Metanephros (tissue), 1 donor: ENCODE measurements around the gene PPP1R26. TPM values are rescaled to one million over a fixed set of nuclear protein-coding genes. Genes with fewer than 3 reads are reported as not detected.

Source experiments
- total RNA-seq: library from RNA; depleted of rRNA; stranded (reverse); fragments of >200 nt; gene quantifications from one replicate; pipeline ENCODE4 v1.2.3, GENCODE V29; 2014

The PPP1R26 gene
- total RNA-seq, result 24.2 TPM

DNA sequence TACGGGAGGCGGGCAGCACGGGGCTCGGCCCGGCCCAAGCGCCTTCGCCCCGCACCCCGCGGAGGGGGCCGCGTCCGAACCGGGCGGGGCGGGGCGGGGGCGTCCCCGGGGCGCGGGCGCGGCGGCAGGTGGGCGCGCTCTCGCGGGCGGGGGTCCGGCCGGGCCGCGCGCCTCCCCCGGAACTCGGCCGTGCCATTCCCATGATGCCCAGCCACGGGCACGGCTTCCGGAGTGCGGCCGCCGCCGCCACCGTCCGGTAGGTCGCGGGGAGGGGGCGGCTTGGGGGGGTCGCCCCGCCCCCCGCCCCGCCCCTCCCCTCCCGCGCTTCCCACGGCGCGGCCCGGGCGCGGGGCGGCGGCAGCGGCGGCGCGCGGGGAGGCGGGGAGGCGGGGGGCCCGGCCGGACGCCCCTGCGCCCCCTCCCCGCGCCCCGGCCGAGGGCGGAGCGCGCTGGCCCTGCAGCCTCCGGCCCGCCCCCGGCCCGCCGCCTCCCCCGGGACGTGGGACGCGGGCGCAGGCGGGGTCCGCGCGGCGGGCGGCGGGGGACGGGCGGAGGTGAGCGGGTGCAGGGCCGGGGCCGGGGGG lies at the start of gene PPP1R26:
Gene PPP1R26, plus strand, starts transcription at position 314 of the 584 bp plus-strand sequence. CDS start 4,729 bp downstream, outside the sequence.

GRCh38 chr9:135500525-135501260 lies 21.1 kb downstream of the PPP1R26 start, which contains the start of gene MRPS2:
Gene MRPS2, plus strand, starts transcription at chr9:135500682. Its CDS starts 29 bp downstream, at chr9:135500711.

GRCh38 chr9:135520916-135521607 lies 41.5 kb downstream of the PPP1R26 start, which contains the start of gene LCN1:
Gene LCN1, plus strand, starts transcription at chr9:135521440. Its CDS starts 58 bp downstream, at chr9:135521498.

Other genes starting within 250 kb of the PPP1R26 start
- gene MRPS2, start 20.9 kb downstream of the PPP1R26 start, total RNA-seq, result 28.3 TPM
- not detected for gene LCN1, start 41.7 kb downstream of the PPP1R26 start, total RNA-seq
- gene OBP2A, start 66.3 kb downstream of the PPP1R26 start, total RNA-seq, result 0.64 TPM
- gene PAEP, start 82.0 kb downstream of the PPP1R26 start, total RNA-seq, result not detected
- not detected for gene GLT6D1, start 159.8 kb downstream of the PPP1R26 start, total RNA-seq
- gene LCN9, start 183.5 kb downstream of the PPP1R26 start, total RNA-seq, result not detected
- not detected for gene SOHLH1, start 219.7 kb downstream of the PPP1R26 start, total RNA-seq
- gene KCNT1, start 222.4 kb downstream of the PPP1R26 start, total RNA-seq, result 1.8 TPM